Measurements from ENCODE around the gene GTF2H1. TPM values are rescaled to one million over a fixed set of nuclear protein-coding genes. Genes with fewer than 3 reads are reported as not detected.

GTF2H1 gene
- total RNA-seq, 1 donor from 2014 or later = 33.7 TPM

DNA sequence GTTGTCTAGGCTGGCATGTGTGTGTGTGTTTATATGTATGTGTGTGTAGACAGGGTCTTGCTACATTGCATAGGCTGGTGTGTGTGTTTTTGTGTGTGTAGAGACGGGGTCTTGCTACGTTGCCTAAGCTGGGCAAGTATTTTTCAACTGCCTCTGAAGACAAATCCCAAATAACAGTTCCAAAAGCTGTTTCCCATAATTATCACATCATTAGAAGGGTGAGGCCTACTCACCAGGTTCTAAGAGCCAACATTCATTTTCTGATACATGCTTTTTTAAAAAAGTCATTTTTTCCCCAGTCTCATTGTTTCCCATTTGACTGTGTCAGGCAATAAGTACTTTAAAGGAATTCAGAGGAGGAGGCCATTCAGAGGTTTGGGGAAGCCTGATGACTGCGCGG, 33.5 kb upstream of the GTF2H1 start:
- no peaks in the 10 kb centered on the region for H3K4me1 ChIP-seq
- intact Hi-C loops (cut with DNase I) = no loop called here
- no peaks in the 10 kb centered on the region for H3K27me3 ChIP-seq
- peaks cover 70 to 87% of the 10 kb centered on the region in 2 donors for H3K36me3 ChIP-seq
- TF ChIP-seq, protein P1, sequence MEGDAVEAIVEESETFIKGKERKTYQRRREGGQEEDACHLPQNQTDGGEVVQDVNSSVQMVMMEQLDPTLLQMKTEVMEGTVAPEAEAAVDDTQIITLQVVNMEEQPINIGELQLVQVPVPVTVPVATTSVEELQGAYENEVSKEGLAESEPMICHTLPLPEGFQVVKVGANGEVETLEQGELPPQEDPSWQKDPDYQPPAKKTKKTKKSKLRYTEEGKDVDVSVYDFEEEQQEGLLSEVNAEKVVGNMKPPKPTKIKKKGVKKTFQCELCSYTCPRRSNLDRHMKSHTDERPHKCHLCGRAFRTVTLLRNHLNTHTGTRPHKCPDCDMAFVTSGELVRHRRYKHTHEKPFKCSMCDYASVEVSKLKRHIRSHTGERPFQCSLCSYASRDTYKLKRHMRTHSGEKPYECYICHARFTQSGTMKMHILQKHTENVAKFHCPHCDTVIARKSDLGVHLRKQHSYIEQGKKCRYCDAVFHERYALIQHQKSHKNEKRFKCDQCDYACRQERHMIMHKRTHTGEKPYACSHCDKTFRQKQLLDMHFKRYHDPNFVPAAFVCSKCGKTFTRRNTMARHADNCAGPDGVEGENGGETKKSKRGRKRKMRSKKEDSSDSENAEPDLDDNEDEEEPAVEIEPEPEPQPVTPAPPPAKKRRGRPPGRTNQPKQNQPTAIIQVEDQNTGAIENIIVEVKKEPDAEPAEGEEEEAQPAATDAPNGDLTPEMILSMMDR (IDR thresholded peaks at IDR 0.05) = no peak
- H3K9me3 ChIP-seq = no peaks in the 10 kb centered on the region
- no peak overlapping the region for H3K27ac ChIP-seq
- no peak for DNase-seq (ENCODE audit: low spot score in 2 of 2)
- no peak overlapping the region for H3K4me3 ChIP-seq

DNA sequence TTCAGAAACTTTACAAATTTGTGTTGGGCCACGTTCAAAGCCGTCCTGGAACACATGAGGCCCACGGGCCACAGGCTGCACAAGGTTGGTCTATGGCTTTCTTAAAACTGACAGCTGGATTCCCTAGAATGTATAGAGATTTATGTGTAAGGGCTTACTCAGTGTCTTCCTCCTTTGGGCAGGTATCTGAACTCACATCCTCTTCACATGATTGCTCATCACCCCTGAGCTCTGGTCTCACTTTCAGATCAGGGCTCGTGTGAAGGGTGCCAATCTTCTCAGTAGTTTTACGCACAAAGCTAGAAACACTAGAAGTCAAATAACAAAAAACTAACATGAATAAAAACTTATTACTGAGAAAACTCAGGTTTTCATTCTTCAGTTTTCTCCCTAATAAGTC, 27.5 kb upstream of the GTF2H1 start:
- Histone ChIP-seq H3K36me3 (peaks cover 87 to 94% of the 10 kb centered on the region in 2 donors), H3K27me3 (no peaks in the 10 kb centered on the region), H3K4me3 (no peak overlapping the region), H3K9me3 (no peaks in the 10 kb centered on the region), H3K27ac (no peak overlapping the region), H3K4me1 (no peaks in the 10 kb centered on the region)
- TF ChIP-seq, protein P1 (IDR thresholded peaks at IDR 0.05) = no peak
- DNase-seq (ENCODE audit: low spot score in 2 of 2) = no peak
- intact Hi-C loops (cut with DNase I) = loop anchor here (10.0 kb wide), 1 partner anchor 210 kb away; no protein-coding TSS in a partner anchor

DNA sequence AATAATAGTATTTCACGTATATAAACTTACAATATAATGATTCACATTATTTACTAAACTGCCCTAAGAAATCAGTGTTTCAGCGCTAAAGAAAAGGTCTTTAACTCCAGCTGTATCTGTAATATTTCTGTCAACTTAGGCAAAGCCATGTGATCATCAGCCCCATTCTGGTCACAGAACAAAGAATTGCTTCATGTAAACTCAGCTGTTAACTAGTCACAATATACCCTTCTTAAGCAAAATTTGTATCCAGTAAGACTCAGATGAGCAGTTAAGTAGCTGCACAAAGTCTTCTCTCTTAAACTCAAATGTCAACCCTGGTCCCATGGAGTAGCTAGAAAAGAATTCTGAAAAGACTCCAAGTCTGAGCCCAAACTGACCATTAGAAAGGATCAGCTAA, 27.1 kb upstream of the GTF2H1 start:
- H3K4me3 ChIP-seq = no peak overlapping the region
- H3K9me3 ChIP-seq = no peaks in the 10 kb centered on the region
- no peaks in the 10 kb centered on the region for H3K4me1 ChIP-seq
- no peak for DNase-seq (ENCODE audit: low spot score in 2 of 2)
- H3K27ac ChIP-seq = no peak overlapping the region
- no peaks in the 10 kb centered on the region for H3K27me3 ChIP-seq
- TF ChIP-seq, protein P1 (IDR thresholded peaks at IDR 0.05) = no peak
- intact Hi-C loops (cut with DNase I) = loop anchor here (10.0 kb wide), 1 partner anchor 209 kb away; no protein-coding TSS in a partner anchor
- peaks cover 86 to 93% of the 10 kb centered on the region in 2 donors for H3K36me3 ChIP-seq

DNA sequence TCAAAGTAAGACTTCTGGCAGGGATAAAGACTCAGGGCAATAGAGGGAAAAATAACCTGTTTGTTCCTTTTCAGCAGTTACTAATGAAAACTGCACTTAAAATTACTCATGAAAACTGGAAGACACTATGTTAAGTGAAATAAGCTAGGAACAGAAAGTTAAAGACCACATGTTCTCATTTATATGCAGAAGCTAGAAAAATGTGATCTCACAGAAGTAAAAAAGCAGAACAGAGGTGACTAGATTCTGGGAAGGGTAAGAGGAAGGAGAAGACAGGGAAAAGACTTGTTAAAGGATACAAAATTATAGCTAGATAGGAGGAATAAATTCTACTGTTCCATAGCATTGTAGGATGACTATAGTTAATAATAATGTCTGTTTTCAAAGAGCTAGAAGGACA, 22.6 kb upstream of the GTF2H1 start:
- H3K27ac ChIP-seq = no peak overlapping the region
- intact Hi-C loops (cut with DNase I) = loop anchor here (10.0 kb wide), 1 partner anchor 205 kb away; no protein-coding TSS in a partner anchor
- H3K4me1 ChIP-seq = no peaks in the 10 kb centered on the region
- DNase-seq (ENCODE audit: low spot score in 2 of 2) = no peak
- H3K27me3 ChIP-seq = no peaks in the 10 kb centered on the region
- no peaks in the 10 kb centered on the region for H3K9me3 ChIP-seq
- H3K36me3 ChIP-seq = peaks cover 82 to 87% of the 10 kb centered on the region in 2 donors
- TF ChIP-seq, protein P1 (IDR thresholded peaks at IDR 0.05) = no peak
- no peak overlapping the region for H3K4me3 ChIP-seq

DNA sequence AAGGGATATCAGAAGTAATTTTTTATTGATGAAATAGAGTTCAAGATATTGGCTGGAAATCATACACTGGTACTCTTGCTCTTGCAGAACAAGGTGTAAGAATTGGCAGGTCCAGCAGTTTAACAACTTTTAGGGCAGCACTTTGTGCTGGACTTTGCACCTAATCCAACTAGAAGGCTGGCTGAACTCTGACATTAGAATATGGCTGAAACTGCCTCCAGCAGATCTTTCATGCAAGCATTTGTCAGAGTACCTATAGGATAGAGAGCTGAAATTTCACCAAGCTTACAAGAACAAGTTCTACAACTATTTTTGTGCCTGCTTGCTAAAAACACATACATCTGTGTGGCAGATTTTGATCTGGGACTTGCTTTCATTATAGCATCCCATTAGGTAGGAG, 17.6 kb upstream of the GTF2H1 start:
- no peak for DNase-seq (ENCODE audit: low spot score in 2 of 2)
- H3K27me3 ChIP-seq = no peaks in the 10 kb centered on the region
- H3K4me3 ChIP-seq = no peak overlapping the region
- TF ChIP-seq, protein P1 (IDR thresholded peaks at IDR 0.05) = no peak
- intact Hi-C loops (cut with DNase I) = no loop called here
- H3K9me3 ChIP-seq = no peaks in the 10 kb centered on the region
- no peaks in the 10 kb centered on the region for H3K4me1 ChIP-seq
- no peak overlapping the region for H3K27ac ChIP-seq
- peaks cover 77 to 90% of the 10 kb centered on the region in 2 donors for H3K36me3 ChIP-seq
